Activated CD4-positive, CD25-positive, alpha-beta regulatory T cell treated with anti-CD3 and anti-CD28 coated beads, Interleukin-2, amount 50 U/mL, for 16 hours (primary cell): ENCODE data around the gene PIP5K1A.
A peak's percentile ranks its signal among the peaks of the same experiment; 100 is the strongest.
"Not testable (repeated sequence)": the region's sequence is repeated elsewhere in the genome, so short reads cannot be mapped to it uniquely, and the experiment has no call there.

Source experiments
- DNase-seq: peaks from one replicate; pipeline ENCODE4 v3.0.0-alpha.2; 2020; ENCODE audit warnings: low read depth, low spot score

Gene PIP5K1A

GRCh38 chr1:151254217-151255213, 56.2 kb downstream of the PIP5K1A start, which contains the start of gene PSMD4:
Gene PSMD4, plus strand, starts transcription at chr1:151254734. Its CDS starts 49 bp downstream, at chr1:151254783.
- peak; percentile 85 for DNase-seq

GRCh38 chr1:151255381-151255780, 57.0 kb downstream of the PIP5K1A start:
- no peak for DNase-seq

GRCh38 chr1:151259351-151259750, 61.0 kb downstream of the PIP5K1A start:
- DNase-seq: no peak

GRCh38 chr1:151265446-151266236, 67.3 kb downstream of the PIP5K1A start:
- no peak for DNase-seq

GRCh38 chr1:151266315-151266714, 68.0 kb downstream of the PIP5K1A start:
- no peak for DNase-seq

- DNase-seq: no peak
These were observed 68.5 kb downstream of the PIP5K1A start for GRCh38 chr1:151266821-151267220.

- no peak for DNase-seq
These were observed 69.4 kb downstream of the PIP5K1A start for GRCh38 chr1:151267760-151268159.

GRCh38 chr1:151273924-151274466, 75.6 kb downstream of the PIP5K1A start:
- no peak for DNase-seq

- not testable (repeated sequence) for DNase-seq
These were observed 77.0 kb downstream of the PIP5K1A start for GRCh38 chr1:151275341-151275740.

- DNase-seq: no peak
These were observed 78.9 kb downstream of the PIP5K1A start for GRCh38 chr1:151277249-151277648.

GRCh38 chr1:151281225-151281968, 83.0 kb downstream of the PIP5K1A start:
- DNase-seq: peak; percentile 96

- peak; percentile 97 for DNase-seq
These were observed 83.9 kb downstream of the PIP5K1A start, which contains the start of gene ZNF687 for GRCh38 chr1:151281969-151282882. Gene ZNF687, plus strand, starts transcription at chr1:151282299. Its CDS starts 3,993 bp downstream, at chr1:151286292.

GRCh38 chr1:151282883-151283725, 84.8 kb downstream of the PIP5K1A start:
- no peak for DNase-seq

GRCh38 chr1:151284013-151284577, 85.7 kb downstream of the PIP5K1A start:
- no peak for DNase-seq

- DNase-seq: no peak
These were observed 88.4 kb downstream of the PIP5K1A start for GRCh38 chr1:151286619-151287340.

GRCh38 chr1:151287341-151287699, 89.0 kb downstream of the PIP5K1A start:
- DNase-seq: no peak

GRCh38 chr1:151287767-151288500, 89.6 kb downstream of the PIP5K1A start:
- DNase-seq: no peak
